ENCODE measurements around the gene FARS2.

Gene FARS2

GRCh38 chr6:5723841-5724691 is 462.8 kb downstream of the FARS2 start:
- no peak overlapping the region for H3K27ac ChIP-seq (ENCODE audit: low read length)
- H3K9ac ChIP-seq (ENCODE audit: low read length), result no peak overlapping the region
- peaks cover 13% of the 10 kb centered on the region for H3K4me1 ChIP-seq (ENCODE audit: control insufficient read depth, low read depth, low read length)
- H3K36me3 ChIP-seq (ENCODE audit: control insufficient read depth, low read depth, low read length), result no peaks in the 10 kb centered on the region
- H3K9me3 ChIP-seq (ENCODE audit: control insufficient read depth, low read depth, low read length), result no peaks in the 10 kb centered on the region
- no peak overlapping the region for H3K4me3 ChIP-seq (ENCODE audit: low read length)
- no peaks in the 10 kb centered on the region for H3K27me3 ChIP-seq (ENCODE audit: control insufficient read depth, insufficient read depth, low read length)

GRCh38 chr6:5724911-5725310 is 463.6 kb downstream of the FARS2 start:
- no peak overlapping the region for H3K9ac ChIP-seq (ENCODE audit: low read length)
- no peaks in the 10 kb centered on the region for H3K27me3 ChIP-seq (ENCODE audit: control insufficient read depth, insufficient read depth, low read length)
- peaks cover 13% of the 10 kb centered on the region for H3K4me1 ChIP-seq (ENCODE audit: control insufficient read depth, low read depth, low read length)
- no peak overlapping the region for H3K4me3 ChIP-seq (ENCODE audit: low read length)
- no peaks in the 10 kb centered on the region for H3K36me3 ChIP-seq (ENCODE audit: control insufficient read depth, low read depth, low read length)
- no peak overlapping the region for H3K27ac ChIP-seq (ENCODE audit: low read length)
- H3K9me3 ChIP-seq (ENCODE audit: control insufficient read depth, low read depth, low read length), result no peaks in the 10 kb centered on the region

GRCh38 chr6:5726976-5727718 is 465.8 kb downstream of the FARS2 start:
- peaks cover 13% of the 10 kb centered on the region for H3K4me1 ChIP-seq (ENCODE audit: control insufficient read depth, low read depth, low read length)
- no peaks in the 10 kb centered on the region for H3K9me3 ChIP-seq (ENCODE audit: control insufficient read depth, low read depth, low read length)
- H3K27ac ChIP-seq (ENCODE audit: low read length), result no peak overlapping the region
- H3K4me3 ChIP-seq (ENCODE audit: low read length), result no peak overlapping the region
- no peaks in the 10 kb centered on the region for H3K27me3 ChIP-seq (ENCODE audit: control insufficient read depth, insufficient read depth, low read length)
- no peaks in the 10 kb centered on the region for H3K36me3 ChIP-seq (ENCODE audit: control insufficient read depth, low read depth, low read length)
- no peak overlapping the region for H3K9ac ChIP-seq (ENCODE audit: low read length)

GRCh38 chr6:5728351-5729079 is 467.2 kb downstream of the FARS2 start:
- Histone ChIP-seq H3K4me1 (ENCODE audit: control insufficient read depth, low read depth, low read length) (peaks cover 9% of the 10 kb centered on the region), H3K9ac (ENCODE audit: low read length) (no peak overlapping the region), H3K9me3 (ENCODE audit: control insufficient read depth, low read depth, low read length) (no peaks in the 10 kb centered on the region), H3K36me3 (ENCODE audit: control insufficient read depth, low read depth, low read length) (no peaks in the 10 kb centered on the region), H3K27me3 (ENCODE audit: control insufficient read depth, insufficient read depth, low read length) (no peaks in the 10 kb centered on the region), H3K27ac (ENCODE audit: low read length) (no peak overlapping the region), H3K4me3 (ENCODE audit: low read length) (no peak overlapping the region)

GRCh38 chr6:5729080-5729434 is 467.7 kb downstream of the FARS2 start:
- peaks cover 3% of the 10 kb centered on the region for H3K4me1 ChIP-seq (ENCODE audit: control insufficient read depth, low read depth, low read length)
- H3K4me3 ChIP-seq (ENCODE audit: low read length), result no peak overlapping the region
- H3K27ac ChIP-seq (ENCODE audit: low read length), result no peak overlapping the region
- H3K27me3 ChIP-seq (ENCODE audit: control insufficient read depth, insufficient read depth, low read length), result no peaks in the 10 kb centered on the region
- H3K9ac ChIP-seq (ENCODE audit: low read length), result no peak overlapping the region
- no peaks in the 10 kb centered on the region for H3K9me3 ChIP-seq (ENCODE audit: control insufficient read depth, low read depth, low read length)
- no peaks in the 10 kb centered on the region for H3K36me3 ChIP-seq (ENCODE audit: control insufficient read depth, low read depth, low read length)

- no peaks in the 10 kb centered on the region for H3K27me3 ChIP-seq (ENCODE audit: control insufficient read depth, insufficient read depth, low read length)
- no peak overlapping the region for H3K4me3 ChIP-seq (ENCODE audit: low read length)
- H3K4me1 ChIP-seq (ENCODE audit: control insufficient read depth, low read depth, low read length), result no peaks in the 10 kb centered on the region
- no peaks in the 10 kb centered on the region for H3K36me3 ChIP-seq (ENCODE audit: control insufficient read depth, low read depth, low read length)
- H3K9ac ChIP-seq (ENCODE audit: low read length), result no peak overlapping the region
- H3K27ac ChIP-seq (ENCODE audit: low read length), result no peak overlapping the region
- no peaks in the 10 kb centered on the region for H3K9me3 ChIP-seq (ENCODE audit: control insufficient read depth, low read depth, low read length)
Observed at GRCh38 chr6:5729813-5730517, 468.7 kb downstream of the FARS2 start.

- no peak overlapping the region for H3K4me3 ChIP-seq (ENCODE audit: low read length)
- no peaks in the 10 kb centered on the region for H3K4me1 ChIP-seq (ENCODE audit: control insufficient read depth, low read depth, low read length)
- H3K9me3 ChIP-seq (ENCODE audit: control insufficient read depth, low read depth, low read length), result no peaks in the 10 kb centered on the region
- H3K36me3 ChIP-seq (ENCODE audit: control insufficient read depth, low read depth, low read length), result no peaks in the 10 kb centered on the region
- H3K27ac ChIP-seq (ENCODE audit: low read length), result no peak overlapping the region
- H3K27me3 ChIP-seq (ENCODE audit: control insufficient read depth, insufficient read depth, low read length), result no peaks in the 10 kb centered on the region
- no peak overlapping the region for H3K9ac ChIP-seq (ENCODE audit: low read length)
Observed at GRCh38 chr6:5730585-5731263, 469.4 kb downstream of the FARS2 start.

GRCh38 chr6:5731435-5731834 is 470.1 kb downstream of the FARS2 start:
- Histone ChIP-seq H3K9me3 (ENCODE audit: control insufficient read depth, low read depth, low read length) (no peaks in the 10 kb centered on the region), H3K36me3 (ENCODE audit: control insufficient read depth, low read depth, low read length) (no peaks in the 10 kb centered on the region), H3K4me3 (ENCODE audit: low read length) (no peak overlapping the region), H3K4me1 (ENCODE audit: control insufficient read depth, low read depth, low read length) (peaks cover 4% of the 10 kb centered on the region), H3K27ac (ENCODE audit: low read length) (no peak overlapping the region), H3K27me3 (ENCODE audit: control insufficient read depth, insufficient read depth, low read length) (no peaks in the 10 kb centered on the region), H3K9ac (ENCODE audit: low read length) (no peak overlapping the region)

- Histone ChIP-seq H3K27ac (ENCODE audit: low read length) (no peak overlapping the region), H3K9ac (ENCODE audit: low read length) (no peak overlapping the region), H3K4me3 (ENCODE audit: low read length) (no peak overlapping the region), H3K27me3 (ENCODE audit: control insufficient read depth, insufficient read depth, low read length) (no peaks in the 10 kb centered on the region), H3K4me1 (ENCODE audit: control insufficient read depth, low read depth, low read length) (peaks cover 6% of the 10 kb centered on the region), H3K36me3 (ENCODE audit: control insufficient read depth, low read depth, low read length) (no peaks in the 10 kb centered on the region), H3K9me3 (ENCODE audit: control insufficient read depth, low read depth, low read length) (no peaks in the 10 kb centered on the region)
Observed at GRCh38 chr6:5732496-5732895, 471.2 kb downstream of the FARS2 start.

- Histone ChIP-seq H3K4me1 (ENCODE audit: control insufficient read depth, low read depth, low read length) (peaks cover 6% of the 10 kb centered on the region), H3K9me3 (ENCODE audit: control insufficient read depth, low read depth, low read length) (no peaks in the 10 kb centered on the region), H3K4me3 (ENCODE audit: low read length) (no peak overlapping the region), H3K9ac (ENCODE audit: low read length) (no peak overlapping the region), H3K36me3 (ENCODE audit: control insufficient read depth, low read depth, low read length) (no peaks in the 10 kb centered on the region), H3K27me3 (ENCODE audit: control insufficient read depth, insufficient read depth, low read length) (no peaks in the 10 kb centered on the region), H3K27ac (ENCODE audit: low read length) (no peak overlapping the region)
Observed at GRCh38 chr6:5736016-5736738, 474.9 kb downstream of the FARS2 start.
